Measurements from ENCODE around the gene LYST. TPM values are rescaled to one million over a fixed set of nuclear protein-coding genes. Genes with fewer than 3 reads are reported as not detected.

Gene LYST
- total and polyA plus RNA-seq, 2 of the 4 experiments (the other 2 are of a cell fraction) = 2.2 to 7.2 TPM

GRCh38 chr1:235612761-235613160 is 253.9 kb downstream of the LYST start:
- Histone ChIP-seq H3K23ac (ENCODE audit: low read depth, low read length) (no peak overlapping the region), H3K14ac (replicated peaks; ENCODE audit: low read depth, low read length) (no peak overlapping the region), H2BK15ac (ENCODE audit: low read depth, low read length) (no peak overlapping the region), H3K4me1 (ENCODE audit: control insufficient read depth, insufficient read depth, low read length) (no peaks in the 10 kb centered on the region), H2BK5ac (ENCODE audit: low read depth, low read length, poor library complexity, severe bottlenecking) (no peak overlapping the region), H3K4ac (ENCODE audit: low read depth, low read length) (no peak overlapping the region), H2AK9ac (replicated peaks; ENCODE audit: low read depth, low read length, poor library complexity) (no peak overlapping the region), H4K5ac (ENCODE audit: low read depth, low read length) (no peak overlapping the region), H3K18ac (ENCODE audit: low read depth, low read length) (no peak overlapping the region), H3K36me3 (ENCODE audit: control insufficient read depth, insufficient read depth, low read length) (no peaks in the 10 kb centered on the region), H3K27me3 (ENCODE audit: control insufficient read depth, insufficient read depth, low read length) (no peaks in the 10 kb centered on the region; the same call in none of the 2 replicates), H3K79me1 (ENCODE audit: low read depth in 1 of 2, low read length in 2 of 2) (no peaks in the 10 kb centered on the region), H3K4me2 (ENCODE audit: low read depth, low read length) (no peak overlapping the region), H4K20me1 (ENCODE audit: insufficient read depth, low read length) (no peaks in the 10 kb centered on the region), H2BK20ac (ENCODE audit: low read depth, low read length) (no peak overlapping the region), H2BK120ac (ENCODE audit: low read depth, low read length) (no peak overlapping the region), H4K8ac (ENCODE audit: low read depth in 2 of 2, low read length in 2 of 2) (no peak overlapping the region), H3K56ac (ENCODE audit: extremely low read depth, insufficient read depth, low read length) (no peak overlapping the region), H2AFZ (replicated peaks; ENCODE audit: low read length, poor library complexity) (no peak overlapping the region), H3K9ac (ENCODE audit: low read depth, low read length) (no peak overlapping the region), H2AK5ac (ENCODE audit: low read depth, low read length) (no peak overlapping the region), H3K9me3 (ENCODE audit: control insufficient read depth, insufficient read depth, low read length) (no peaks in the 10 kb centered on the region), H3K27ac (ENCODE audit: insufficient read depth, low read length) (no peak overlapping the region), H3K9me1 (ENCODE audit: insufficient read depth, low read length) (0 out of 2 replicates have a peak, but pooled peaks cover 3% of the 10 kb centered on the region), H3K4me3 (ENCODE audit: insufficient read depth, low read depth, low read length) (no peak overlapping the region), H4K91ac (ENCODE audit: insufficient read depth, low read depth, low read length) (no peak overlapping the region)
- POLR2A ChIA-PET (ENCODE audit: unreplicated experiment) = no interaction called here
- WGBS, 2 experiments (ENCODE audit: extremely low coverage in 2 of 2, insufficient read length in 1 of 2) = 0% methylated on average over 1 of the region's 3 CpGs; no CpG with 5 or more reads in 1 of the 2 experiments
- TF ChIP-seq NFE2L2 (IDR thresholded peaks at IDR 0.05; ENCODE audit: low read depth, low read length) (no peak), RFX5 (IDR thresholded peaks at IDR 0.05; ENCODE audit: low read depth, low read length) (no peak), USF2 (IDR thresholded peaks at IDR 0.05; ENCODE audit: low read depth, low read length) (no peak), POLR2A (IDR thresholded peaks at IDR 0.05; ENCODE audit: low read depth, low read length) (no peak), MXI1 (IDR thresholded peaks at IDR 0.05; ENCODE audit: borderline replicate concordance, low read depth, low read length) (no peak), FOS (IDR thresholded peaks at IDR 0.05; ENCODE audit: low read depth, low read length) (no peak), RCOR1 (IDR thresholded peaks at IDR 0.05; ENCODE audit: insufficient replicate concordance, low read length) (no peak), CHD1 (IDR thresholded peaks at IDR 0.05; ENCODE audit: low read depth, low read length) (no peak), MAFK (IDR thresholded peaks at IDR 0.05; ENCODE audit: low read depth, low read length) (no peak), SMC3 (IDR thresholded peaks at IDR 0.05; ENCODE audit: low read depth, low read length) (no peak), MAZ (IDR thresholded peaks at IDR 0.05; ENCODE audit: borderline replicate concordance, low read depth, low read length) (no peak), BHLHE40 (IDR thresholded peaks at IDR 0.05; ENCODE audit: low read depth, low read length) (no peak), RAD21 (IDR thresholded peaks at IDR 0.05; ENCODE audit: low read length) (no peak), CEBPB (IDR thresholded peaks at IDR 0.05; ENCODE audit: low read depth, low read length) (no peak)
- TF ChIP-seq, protein P1, sequence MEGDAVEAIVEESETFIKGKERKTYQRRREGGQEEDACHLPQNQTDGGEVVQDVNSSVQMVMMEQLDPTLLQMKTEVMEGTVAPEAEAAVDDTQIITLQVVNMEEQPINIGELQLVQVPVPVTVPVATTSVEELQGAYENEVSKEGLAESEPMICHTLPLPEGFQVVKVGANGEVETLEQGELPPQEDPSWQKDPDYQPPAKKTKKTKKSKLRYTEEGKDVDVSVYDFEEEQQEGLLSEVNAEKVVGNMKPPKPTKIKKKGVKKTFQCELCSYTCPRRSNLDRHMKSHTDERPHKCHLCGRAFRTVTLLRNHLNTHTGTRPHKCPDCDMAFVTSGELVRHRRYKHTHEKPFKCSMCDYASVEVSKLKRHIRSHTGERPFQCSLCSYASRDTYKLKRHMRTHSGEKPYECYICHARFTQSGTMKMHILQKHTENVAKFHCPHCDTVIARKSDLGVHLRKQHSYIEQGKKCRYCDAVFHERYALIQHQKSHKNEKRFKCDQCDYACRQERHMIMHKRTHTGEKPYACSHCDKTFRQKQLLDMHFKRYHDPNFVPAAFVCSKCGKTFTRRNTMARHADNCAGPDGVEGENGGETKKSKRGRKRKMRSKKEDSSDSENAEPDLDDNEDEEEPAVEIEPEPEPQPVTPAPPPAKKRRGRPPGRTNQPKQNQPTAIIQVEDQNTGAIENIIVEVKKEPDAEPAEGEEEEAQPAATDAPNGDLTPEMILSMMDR (conservative IDR thresholded peaks at IDR 0.05; ENCODE audit: low read depth, low read length) = no peak
- TF ChIP-seq, protein P2, sequence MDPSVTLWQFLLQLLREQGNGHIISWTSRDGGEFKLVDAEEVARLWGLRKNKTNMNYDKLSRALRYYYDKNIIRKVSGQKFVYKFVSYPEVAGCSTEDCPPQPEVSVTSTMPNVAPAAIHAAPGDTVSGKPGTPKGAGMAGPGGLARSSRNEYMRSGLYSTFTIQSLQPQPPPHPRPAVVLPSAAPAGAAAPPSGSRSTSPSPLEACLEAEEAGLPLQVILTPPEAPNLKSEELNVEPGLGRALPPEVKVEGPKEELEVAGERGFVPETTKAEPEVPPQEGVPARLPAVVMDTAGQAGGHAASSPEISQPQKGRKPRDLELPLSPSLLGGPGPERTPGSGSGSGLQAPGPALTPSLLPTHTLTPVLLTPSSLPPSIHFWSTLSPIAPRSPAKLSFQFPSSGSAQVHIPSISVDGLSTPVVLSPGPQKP (IDR thresholded peaks at IDR 0.05; ENCODE audit: borderline replicate concordance, low read depth, low read length) = no peak
- dilution Hi-C loops (cut with HindIII; ENCODE audit: low sequenced_read_pairs, unreplicated experiment) = no loop called here
- no peak for DNase-seq
- no peak for ATAC-seq (ENCODE audit: low read depth)
- no TSS peak for BruUV-seq (replicated peaks)
- CTCF ChIA-PET = no interaction called here
- in situ Hi-C loops (cut with MboI; ENCODE audit: low sequenced_read_pairs) = no loop called here
- intact Hi-C loops (cut with micrococcal nuclease) = no loop called here

All from IMR-90 (cell line).